ENCODE results near the gene SNX3.
"Not testable (repeated sequence)": the region's sequence is repeated elsewhere in the genome, so short reads cannot be mapped to it uniquely, and the experiment has no call there.

SNX3 gene

GRCh38 chr6:108260809-108261569 is at the start of gene SNX3:
TSS of gene SNX3 (minus strand) at chr6:108261040. CDS start at chr6:108260921, 119 bp downstream.
- DNase-seq = peak; percentile 94 to 95

- DNase-seq = no peak
Observed at GRCh38 chr6:108309844-108310243, 49.0 kb upstream of the SNX3 start.

GRCh38 chr6:108308641-108309040 is 47.8 kb upstream of the SNX3 start:
- DNase-seq = not testable (repeated sequence)

GRCh38 chr6:108304646-108305045 is 43.8 kb upstream of the SNX3 start:
- no peak for DNase-seq

- DNase-seq = no peak
Observed at GRCh38 chr6:108302386-108302785, 41.5 kb upstream of the SNX3 start.

- DNase-seq = no peak
Observed at GRCh38 chr6:108295676-108296075, 34.8 kb upstream of the SNX3 start.

- peak; percentile 93 for DNase-seq
Observed at GRCh38 chr6:108294727-108295625, 34.1 kb upstream of the SNX3 start, which contains the start of gene AFG1L. TSS of gene AFG1L (plus strand) at chr6:108295054. CDS start at chr6:108295080, 26 bp downstream.

GRCh38 chr6:108294297-108294726 is 33.5 kb upstream of the SNX3 start:
- no peak for DNase-seq

GRCh38 chr6:108293527-108294296 is 32.9 kb upstream of the SNX3 start:
- DNase-seq = no peak

- not testable (repeated sequence) for DNase-seq
Observed at GRCh38 chr6:108292561-108292960, 31.7 kb upstream of the SNX3 start.

- DNase-seq = no peak
Observed at GRCh38 chr6:108291091-108291490, 30.3 kb upstream of the SNX3 start.

- DNase-seq = no peak
Observed at GRCh38 chr6:108288742-108289141, 27.9 kb upstream of the SNX3 start.

GRCh38 chr6:108287373-108287772 is 26.5 kb upstream of the SNX3 start:
- no peak for DNase-seq

- DNase-seq = no peak
Observed at GRCh38 chr6:108286366-108286765, 25.5 kb upstream of the SNX3 start.

GRCh38 chr6:108285381-108285780 is 24.5 kb upstream of the SNX3 start:
- DNase-seq = no peak

- DNase-seq = no peak
Observed at GRCh38 chr6:108277831-108278230, 17.0 kb upstream of the SNX3 start.

- no peak for DNase-seq
Observed at GRCh38 chr6:108277295-108277694, 16.5 kb upstream of the SNX3 start.

GRCh38 chr6:108275976-108276375 is 15.1 kb upstream of the SNX3 start:
- DNase-seq = no peak

GRCh38 chr6:108274546-108274945 is 13.7 kb upstream of the SNX3 start:
- no peak for DNase-seq

GRCh38 chr6:108269955-108270354 is 9.1 kb upstream of the SNX3 start:
- DNase-seq = not testable (repeated sequence)

GRCh38 chr6:108268845-108269244 is 8.0 kb upstream of the SNX3 start:
- DNase-seq = no peak

GRCh38 chr6:108263371-108263770 is 2.5 kb upstream of the SNX3 start:
- no peak for DNase-seq

Data from activated T-cell treated with anti-CD3 and anti-CD28 coated beads, Interleukin-2, amount 50 U/mL, for 48 hours (primary cell).